ENCODE measurements around the gene RRAS. TPM values are rescaled to one million over a fixed set of nuclear protein-coding genes. Genes with fewer than 3 reads are reported as not detected.

The RRAS gene
- total RNA-seq, 4 donors from 2014 or later, result 24.0 to 44.5 (median 28.8) TPM

- intact Hi-C loops (cut with DNase I), result no loop called here
- no peaks in the 10 kb centered on the region for H3K9me3 ChIP-seq
- peak within 1 kb of the TSS; percentile 81 to 94 (median 91) for H3K27ac ChIP-seq
- peak; percentile 57 to 63 for DNase-seq
- H3K27me3 ChIP-seq, result no peaks in the 10 kb centered on the region
- 0 to 1% methylated on average over 25 to 48 of the region's 66 CpGs for WGBS, 2 donors
- peaks cover 13 to 19% of the 10 kb centered on the region in 2 donors for H3K36me3 ChIP-seq
- peak in 1 of 2 donors; percentile 34 for TF ChIP-seq POLR2A (IDR thresholded peaks at IDR 0.05)
- TF ChIP-seq CTCF (IDR thresholded peaks at IDR 0.05), result no peak
- H3K4me3 ChIP-seq (replicated peaks in 1 of 3), result peak within 1 kb of the TSS; percentile 75 to 86 (median 75)
- peaks cover 12 to 14% of the 10 kb centered on the region in 2 donors for H3K4me1 ChIP-seq
Measured at GRCh38 chr19:49590971-49591730, 48.8 kb downstream of the RRAS start, which contains the start of gene PRR12. Gene PRR12 (plus strand): TSS chr19:49591182. CDS start chr19:49591655, 473 bp downstream.

GRCh38 chr19:49590071-49590970 lies 49.6 kb downstream of the RRAS start:
- peak; percentile 97 to 98 for DNase-seq
- 0% methylated on average over 28 to 39 of the region's 58 CpGs for WGBS, 2 donors
- H3K27ac ChIP-seq, result peak overlapping the region; percentile 75 to 94 (median 75)
- H3K9me3 ChIP-seq, result no peaks in the 10 kb centered on the region
- intact Hi-C loops (cut with DNase I), result no loop called here
- H3K36me3 ChIP-seq, result peaks cover 11% of the 10 kb centered on the region in 2 donors
- H3K4me3 ChIP-seq (replicated peaks in 1 of 3), result peak overlapping the region; percentile 41 to 75 (median 75)
- TF ChIP-seq POLR2A (IDR thresholded peaks at IDR 0.05), result peak in 1 of 2 donors; percentile 75
- peak in 1 of 6 experiments; percentile 4 for TF ChIP-seq CTCF (IDR thresholded peaks at IDR 0.05)
- peaks cover 12 to 14% of the 10 kb centered on the region in 2 donors for H3K4me1 ChIP-seq
- no peaks in the 10 kb centered on the region for H3K27me3 ChIP-seq

GRCh38 chr19:49589502-49589905 lies 50.4 kb downstream of the RRAS start:
- H3K4me1 ChIP-seq, result peaks cover 12 to 14% of the 10 kb centered on the region in 2 donors
- peaks cover 3% of the 10 kb centered on the region in 2 donors for H3K36me3 ChIP-seq
- H3K4me3 ChIP-seq (replicated peaks in 1 of 3), result peak overlapping the region in 1 of 3 donors; percentile 75
- DNase-seq, result no peak
- H3K27ac ChIP-seq, result peak overlapping the region in 2 of 3 donors; percentile 75 to 94
- TF ChIP-seq POLR2A (IDR thresholded peaks at IDR 0.05) (no peak), CTCF (IDR thresholded peaks at IDR 0.05) (no peak)
- no peaks in the 10 kb centered on the region for H3K9me3 ChIP-seq
- intact Hi-C loops (cut with DNase I), result no loop called here
- H3K27me3 ChIP-seq, result no peaks in the 10 kb centered on the region
- 58 to 64% methylated on average over 5 of the region's 5 CpGs for WGBS, 2 donors

GRCh38 chr19:49588365-49589122 lies 51.4 kb downstream of the RRAS start:
- intact Hi-C loops (cut with DNase I), result no loop called here
- Histone ChIP-seq H3K27ac (no peak overlapping the region), H3K4me3 (replicated peaks in 1 of 3) (no peak overlapping the region), H3K4me1 (peaks cover 10 to 12% of the 10 kb centered on the region in 2 donors), H3K9me3 (no peaks in the 10 kb centered on the region), H3K36me3 (no peaks in the 10 kb centered on the region), H3K27me3 (no peaks in the 10 kb centered on the region)
- no peak for DNase-seq
- 91 to 95% methylated on average over 17 to 18 of the region's 18 CpGs for WGBS, 2 donors
- TF ChIP-seq POLR2A (IDR thresholded peaks at IDR 0.05) (no peak), CTCF (IDR thresholded peaks at IDR 0.05) (no peak)

Data from thyroid gland (tissue), 4 donors.